Measurements from ENCODE around the gene TMEM198. TPM values are rescaled to one million over a fixed set of nuclear protein-coding genes. Genes with fewer than 3 reads are reported as not detected.

Gene TMEM198
- total RNA-seq, 2 experiments from 2014 or later: 2.1 to 2.2 TPM

DNA sequence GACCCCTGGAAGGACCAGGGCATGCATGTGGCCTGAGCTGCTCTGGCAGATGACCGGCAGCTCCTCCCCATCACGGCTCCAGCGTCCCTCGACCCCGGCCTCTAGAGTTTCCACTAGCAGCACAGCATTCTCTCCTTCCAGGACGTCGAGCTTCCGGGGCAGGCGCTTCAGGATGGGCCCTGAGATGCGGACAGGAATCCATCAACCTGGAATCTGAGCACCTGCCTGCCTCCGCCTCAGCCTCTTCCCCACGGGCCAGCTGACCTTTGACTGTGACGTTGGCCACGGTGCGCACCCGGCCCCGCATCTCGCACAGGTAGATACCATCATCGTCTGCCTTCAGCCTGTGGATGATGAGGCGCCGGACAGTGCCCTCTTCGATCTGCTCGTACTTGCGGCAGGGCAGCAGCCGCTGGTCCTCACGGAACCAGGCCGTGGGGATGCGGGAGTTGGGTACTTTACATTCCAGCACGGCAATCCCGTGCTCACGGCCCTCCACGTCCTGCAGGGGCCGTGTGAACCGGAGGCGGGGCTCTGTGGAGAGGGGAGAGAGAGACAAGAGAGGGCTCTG is 24.0 kb downstream of the TMEM198 start:
- TF ChIP-seq, protein P1, sequence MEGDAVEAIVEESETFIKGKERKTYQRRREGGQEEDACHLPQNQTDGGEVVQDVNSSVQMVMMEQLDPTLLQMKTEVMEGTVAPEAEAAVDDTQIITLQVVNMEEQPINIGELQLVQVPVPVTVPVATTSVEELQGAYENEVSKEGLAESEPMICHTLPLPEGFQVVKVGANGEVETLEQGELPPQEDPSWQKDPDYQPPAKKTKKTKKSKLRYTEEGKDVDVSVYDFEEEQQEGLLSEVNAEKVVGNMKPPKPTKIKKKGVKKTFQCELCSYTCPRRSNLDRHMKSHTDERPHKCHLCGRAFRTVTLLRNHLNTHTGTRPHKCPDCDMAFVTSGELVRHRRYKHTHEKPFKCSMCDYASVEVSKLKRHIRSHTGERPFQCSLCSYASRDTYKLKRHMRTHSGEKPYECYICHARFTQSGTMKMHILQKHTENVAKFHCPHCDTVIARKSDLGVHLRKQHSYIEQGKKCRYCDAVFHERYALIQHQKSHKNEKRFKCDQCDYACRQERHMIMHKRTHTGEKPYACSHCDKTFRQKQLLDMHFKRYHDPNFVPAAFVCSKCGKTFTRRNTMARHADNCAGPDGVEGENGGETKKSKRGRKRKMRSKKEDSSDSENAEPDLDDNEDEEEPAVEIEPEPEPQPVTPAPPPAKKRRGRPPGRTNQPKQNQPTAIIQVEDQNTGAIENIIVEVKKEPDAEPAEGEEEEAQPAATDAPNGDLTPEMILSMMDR (IDR thresholded peaks at IDR 0.05): no peak
- DNase-seq: no peak
- Mint-ChIP-seq H3K9me3 (no peaks in the 10 kb centered on the region), H3K4me1 (ENCODE audit: low read depth) (no peaks in the 10 kb centered on the region), H3K27ac (no peak overlapping the region), H3K27me3 (peaks cover 34% of the 10 kb centered on the region), H3K36me3 (ENCODE audit: low read depth) (no peaks in the 10 kb centered on the region), H3K4me3 (no peak overlapping the region)
- intact Hi-C loops (cut with micrococcal nuclease): no loop called here
- no peak for ATAC-seq
- POLR2A ChIA-PET: no interaction called here
- CTCF ChIA-PET: interaction anchor here (0.7 kb wide), 1 partner anchor 72 kb away, joined by 3 read pairs; a partner anchor contains a TSS

DNA sequence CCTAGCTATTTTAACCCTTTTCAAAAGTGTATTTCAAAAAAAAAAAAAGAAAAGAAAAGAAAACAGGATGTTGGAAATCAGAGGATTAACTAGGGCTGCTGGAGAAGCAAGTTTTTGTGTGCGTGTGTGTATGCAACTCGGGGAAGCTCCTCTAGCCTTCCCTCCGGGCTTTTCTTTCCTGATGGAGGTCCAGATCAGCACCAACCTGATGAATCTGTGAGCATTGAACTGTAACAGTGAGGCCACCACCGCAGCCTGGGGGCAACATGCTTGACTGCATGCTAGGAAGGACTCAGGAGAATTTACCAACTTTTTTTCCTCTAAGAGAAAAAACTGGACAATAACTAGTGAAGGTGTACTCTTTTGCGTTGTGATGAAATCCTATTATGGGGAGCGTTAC is 25.2 kb downstream of the TMEM198 start:
- ATAC-seq (no peak), DNase-seq (no peak)
- no peaks in the 10 kb centered on the region for H3K9me3 Mint-ChIP-seq
- no peaks in the 10 kb centered on the region for H3K4me1 Mint-ChIP-seq (ENCODE audit: low read depth)
- no peaks in the 10 kb centered on the region for H3K36me3 Mint-ChIP-seq (ENCODE audit: low read depth)
- CTCF ChIA-PET: no interaction called here
- POLR2A ChIA-PET: no interaction called here
- H3K4me3 Mint-ChIP-seq: no peak overlapping the region
- H3K27me3 Mint-ChIP-seq: peaks cover 39% of the 10 kb centered on the region
- intact Hi-C loops (cut with micrococcal nuclease): no loop called here
- TF ChIP-seq, protein P1 (IDR thresholded peaks at IDR 0.05): no peak
- no peak overlapping the region for H3K27ac Mint-ChIP-seq

DNA sequence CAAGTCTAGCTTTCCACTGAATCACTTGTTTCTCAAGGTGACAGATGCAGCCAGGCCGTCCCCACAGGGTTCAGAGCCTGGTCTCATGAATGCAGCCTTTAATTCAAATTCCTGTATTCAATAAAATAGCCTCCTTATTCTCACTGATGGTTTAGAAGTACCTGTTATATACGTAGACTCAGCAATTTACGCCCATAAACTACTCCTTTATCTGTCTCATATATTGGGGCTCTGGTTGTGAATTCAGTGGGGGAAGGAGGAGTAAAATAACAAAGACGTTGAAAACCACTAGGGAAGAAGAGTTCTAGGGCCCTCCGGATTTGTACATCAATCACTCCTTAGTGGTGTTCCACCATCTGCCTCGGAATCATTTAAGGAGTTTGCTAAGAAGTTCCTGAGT is 25.8 kb downstream of the TMEM198 start:
- DNase-seq (no peak), ATAC-seq (no peak)
- CTCF ChIA-PET: interaction anchor here (0.8 kb wide), 1 partner anchor 9 kb away, joined by 4 read pairs; no protein-coding TSS in a partner anchor
- no peaks in the 10 kb centered on the region for H3K9me3 Mint-ChIP-seq
- TF ChIP-seq, protein P1 (IDR thresholded peaks at IDR 0.05): no peak
- H3K36me3 Mint-ChIP-seq (ENCODE audit: low read depth): no peaks in the 10 kb centered on the region
- H3K4me3 Mint-ChIP-seq: peak overlapping the region; percentile 7
- H3K27me3 Mint-ChIP-seq: peaks cover 38% of the 10 kb centered on the region
- intact Hi-C loops (cut with micrococcal nuclease): no loop called here
- no peak overlapping the region for H3K27ac Mint-ChIP-seq
- POLR2A ChIA-PET: no interaction called here
- H3K4me1 Mint-ChIP-seq (ENCODE audit: low read depth): no peaks in the 10 kb centered on the region

DNA sequence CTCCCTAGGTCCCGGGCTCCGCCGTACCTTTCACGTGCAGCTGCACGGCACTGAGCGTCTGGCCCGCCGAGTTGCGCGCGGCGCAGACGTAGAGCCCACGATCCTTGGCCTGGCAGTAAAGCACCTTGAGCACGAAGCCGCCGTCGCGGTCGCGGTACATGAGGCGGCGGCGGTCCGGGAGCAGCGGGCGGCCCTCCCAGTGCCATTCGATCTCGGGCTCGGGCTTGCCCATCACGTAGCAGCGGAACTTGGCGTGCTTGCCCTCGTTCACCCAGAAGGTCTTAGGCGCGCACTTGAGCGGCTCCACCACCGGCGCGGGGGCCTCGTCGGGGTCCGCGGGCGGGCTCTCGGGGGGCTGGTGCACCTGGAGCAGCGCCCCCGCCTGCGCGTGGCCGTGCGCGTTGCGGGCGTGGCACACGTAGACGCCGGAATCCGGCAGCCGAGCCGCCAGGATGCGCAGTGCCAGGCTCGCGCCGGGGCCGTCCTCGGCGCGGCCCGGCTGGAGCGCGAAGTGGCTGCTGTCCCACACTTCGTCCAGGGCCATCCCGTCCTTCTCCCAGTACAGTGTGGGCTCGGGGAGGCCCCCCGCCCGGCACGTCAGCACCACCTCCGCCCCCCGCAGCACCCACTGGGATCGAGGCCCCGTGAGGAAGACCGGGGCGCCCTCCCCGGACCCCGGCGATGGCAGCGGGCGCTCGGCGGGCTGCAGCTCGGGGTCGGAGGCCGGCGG is 26.5 kb downstream of the TMEM198 start:
- ChIA-PET POLR2A (interaction anchor here (1.0 kb wide), 1 partner anchor 10 kb away, joined by 3 read pairs; no protein-coding TSS in a partner anchor), CTCF (interaction anchor here (0.8 to 3.1 kb wide), 4 partner anchors 10 to 29 kb away, joined by 3 to 22 read pairs (median 5); no protein-coding TSS in a partner anchor)
- intact Hi-C loops (cut with micrococcal nuclease): no loop called here
- Mint-ChIP-seq H3K27me3 (peaks cover 37% of the 10 kb centered on the region), H3K9me3 (no peaks in the 10 kb centered on the region), H3K4me3 (peak overlapping the region; percentile 47), H3K36me3 (ENCODE audit: low read depth) (no peaks in the 10 kb centered on the region), H3K27ac (no peak overlapping the region), H3K4me1 (ENCODE audit: low read depth) (no peaks in the 10 kb centered on the region)
- TF ChIP-seq, protein P1 (IDR thresholded peaks at IDR 0.05): no peak
- ATAC-seq: peak; percentile 57
- DNase-seq: no peak

DNA sequence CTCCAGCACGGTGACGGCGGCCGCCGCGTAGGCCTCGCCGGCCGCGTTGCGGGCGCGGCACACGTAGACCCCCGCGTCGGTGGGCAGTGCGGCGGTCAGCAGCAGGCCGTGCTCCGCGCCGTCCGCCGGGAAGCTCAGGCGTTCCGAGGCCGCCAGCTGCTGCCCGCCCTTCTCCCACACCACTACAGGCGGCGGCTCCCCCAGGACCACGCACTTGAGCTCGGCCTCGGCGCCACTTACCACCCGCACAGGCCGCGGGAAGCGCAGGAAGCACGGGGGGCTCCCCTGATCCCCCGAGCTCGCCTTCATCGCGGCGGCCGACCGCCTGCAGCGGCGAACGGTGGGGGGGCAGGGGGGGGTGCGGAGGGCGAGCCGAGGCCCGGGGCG is 27.1 kb downstream of the TMEM198 start:
- Mint-ChIP-seq H3K4me1 (ENCODE audit: low read depth) (no peaks in the 10 kb centered on the region), H3K36me3 (ENCODE audit: low read depth) (no peaks in the 10 kb centered on the region), H3K4me3 (no peak overlapping the region), H3K27me3 (peaks cover 41% of the 10 kb centered on the region), H3K9me3 (no peaks in the 10 kb centered on the region), H3K27ac (no peak overlapping the region)
- ATAC-seq: peak; percentile 29
- TF ChIP-seq, protein P1 (IDR thresholded peaks at IDR 0.05): no peak
- POLR2A ChIA-PET: interaction anchor here (1.0 kb wide), 2 partner anchors 11 to 20 kb away, joined by 3 read pairs; no protein-coding TSS in a partner anchor
- no peak for DNase-seq
- CTCF ChIA-PET: interaction anchor here (1.1 to 3.1 kb wide), 3 partner anchors 11 to 30 kb away, joined by 3 to 22 read pairs (median 6); no protein-coding TSS in a partner anchor
- intact Hi-C loops (cut with micrococcal nuclease): no loop called here
